Measurements from ENCODE around the gene TRMT11. TPM values are rescaled to one million over a fixed set of nuclear protein-coding genes. Genes with fewer than 3 reads are reported as not detected.

The TRMT11 gene
- total and polyA plus RNA-seq, 8 donors: 7.0 to 124 (median 49.9) TPM

DNA sequence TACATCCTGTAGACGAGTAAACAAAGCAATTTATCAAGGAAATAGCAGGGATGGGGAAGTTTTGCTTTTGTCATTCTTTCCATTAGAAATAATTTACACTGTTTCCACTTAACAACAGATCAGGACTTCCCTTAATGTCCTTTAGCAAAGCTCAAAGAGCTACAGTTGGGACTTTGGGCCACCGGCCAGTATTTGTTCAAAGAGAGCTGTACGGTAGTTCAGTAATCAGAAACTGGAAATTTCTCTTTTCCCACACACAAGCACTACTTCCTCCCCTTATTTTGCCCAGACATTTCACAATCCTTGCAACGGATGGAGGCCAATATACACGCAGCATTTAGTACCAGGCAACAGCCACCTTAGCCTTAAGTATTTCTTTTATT is 41.9 kb upstream of the TRMT11 start:
- peak; percentile 89 to 90 for DNase-seq
- TF ChIP-seq POLR2AphosphoS5 (IDR thresholded peaks at IDR 0.05): peak; percentile 37 to 48 (median 46)
- TF ChIP-seq, protein P1, sequence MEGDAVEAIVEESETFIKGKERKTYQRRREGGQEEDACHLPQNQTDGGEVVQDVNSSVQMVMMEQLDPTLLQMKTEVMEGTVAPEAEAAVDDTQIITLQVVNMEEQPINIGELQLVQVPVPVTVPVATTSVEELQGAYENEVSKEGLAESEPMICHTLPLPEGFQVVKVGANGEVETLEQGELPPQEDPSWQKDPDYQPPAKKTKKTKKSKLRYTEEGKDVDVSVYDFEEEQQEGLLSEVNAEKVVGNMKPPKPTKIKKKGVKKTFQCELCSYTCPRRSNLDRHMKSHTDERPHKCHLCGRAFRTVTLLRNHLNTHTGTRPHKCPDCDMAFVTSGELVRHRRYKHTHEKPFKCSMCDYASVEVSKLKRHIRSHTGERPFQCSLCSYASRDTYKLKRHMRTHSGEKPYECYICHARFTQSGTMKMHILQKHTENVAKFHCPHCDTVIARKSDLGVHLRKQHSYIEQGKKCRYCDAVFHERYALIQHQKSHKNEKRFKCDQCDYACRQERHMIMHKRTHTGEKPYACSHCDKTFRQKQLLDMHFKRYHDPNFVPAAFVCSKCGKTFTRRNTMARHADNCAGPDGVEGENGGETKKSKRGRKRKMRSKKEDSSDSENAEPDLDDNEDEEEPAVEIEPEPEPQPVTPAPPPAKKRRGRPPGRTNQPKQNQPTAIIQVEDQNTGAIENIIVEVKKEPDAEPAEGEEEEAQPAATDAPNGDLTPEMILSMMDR (IDR thresholded peaks at IDR 0.05): no peak
- Histone ChIP-seq H3K27ac (peak overlapping the region; percentile 65 to 85 (median 78)), H3K4me1 (peaks cover 22 to 60% (median 34%) of the 10 kb centered on the region in 4 donors), H3K9me3 (no peaks in the 10 kb centered on the region), H3K27me3 (no peaks in the 10 kb centered on the region), H3K4me3 (no peak overlapping the region), H3K36me3 (no peaks in the 10 kb centered on the region)
- 7 to 10% (median 9%) methylated on average over 5 of the region's 5 CpGs for WGBS, 5 donors
- intact Hi-C loops (cut with DNase I; ENCODE audit: low total_unique reads): no loop called here

DNA sequence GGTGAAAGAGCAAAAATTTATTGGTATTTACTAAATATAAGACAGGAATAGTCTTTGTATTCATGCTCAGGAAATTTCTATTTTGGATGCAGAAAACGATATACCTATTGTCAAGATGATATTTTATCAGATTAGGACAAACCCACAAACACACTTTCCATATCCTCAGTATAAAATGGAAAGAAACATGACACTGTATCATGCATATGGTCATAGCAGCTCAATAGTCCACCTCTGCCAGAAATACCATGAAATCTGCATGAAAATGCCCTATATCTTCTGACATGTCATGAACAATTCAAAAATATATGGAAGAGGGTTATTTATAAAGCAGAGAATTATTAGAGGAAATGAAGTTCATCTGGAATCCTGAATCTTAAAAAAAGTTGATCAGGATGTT is 41.4 kb upstream of the TRMT11 start:
- Histone ChIP-seq H3K27me3 (no peaks in the 10 kb centered on the region), H3K36me3 (no peaks in the 10 kb centered on the region), H3K4me1 (peaks cover 22 to 60% (median 34%) of the 10 kb centered on the region in 4 donors), H3K4me3 (no peak overlapping the region), H3K9me3 (no peaks in the 10 kb centered on the region), H3K27ac (peak overlapping the region in 4 of 5 donors; percentile 65 to 85 (median 76))
- DNase-seq: no peak
- WGBS, 5 donors: 19 to 53% (median 42%) methylated on average over 1 of the region's 1 CpG
- TF ChIP-seq, protein P1 (IDR thresholded peaks at IDR 0.05): no peak
- TF ChIP-seq EP300 (IDR thresholded peaks at IDR 0.05): no peak
- TF ChIP-seq POLR2AphosphoS5 (IDR thresholded peaks at IDR 0.05): no peak
- no peak for TF ChIP-seq POLR2A (IDR thresholded peaks at IDR 0.05)
- intact Hi-C loops (cut with DNase I; ENCODE audit: low total_unique reads): no loop called here

DNA sequence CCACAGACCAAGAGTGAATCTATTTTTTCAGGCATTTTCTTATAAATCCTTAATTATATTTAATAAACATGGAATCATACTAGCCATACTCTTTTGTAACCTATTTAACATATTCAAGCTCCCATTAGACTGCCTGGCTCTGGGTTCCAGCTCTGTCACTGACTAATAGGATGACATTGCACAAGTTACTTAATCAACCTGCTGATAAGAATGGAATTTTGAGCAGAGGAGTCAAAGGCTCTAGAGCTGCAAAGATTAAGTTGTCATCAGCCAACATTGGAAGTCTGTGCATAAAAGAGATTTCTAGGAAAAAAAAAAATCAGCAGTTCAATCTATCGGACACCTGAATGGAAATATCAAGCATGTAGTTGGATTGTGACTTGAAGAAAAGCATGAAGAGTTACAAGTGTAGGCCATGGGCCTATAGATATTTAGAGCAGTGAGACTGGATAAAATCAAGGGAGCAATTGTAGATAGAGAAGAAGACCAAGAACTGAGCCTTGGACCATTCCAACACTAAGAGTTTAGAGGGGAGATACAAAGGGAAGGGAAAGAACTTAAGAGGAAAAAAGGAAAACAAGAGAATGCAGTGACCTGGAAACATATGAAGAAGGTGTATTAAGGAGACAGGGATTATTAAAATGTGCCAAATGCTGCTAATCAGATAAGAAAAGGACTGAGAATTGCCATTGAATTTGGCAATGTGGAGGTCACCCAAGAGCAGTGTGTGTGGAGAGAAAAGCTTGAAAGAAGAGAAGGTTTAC is 40.8 kb upstream of the TRMT11 start:
- TF ChIP-seq POLR2A (IDR thresholded peaks at IDR 0.05): no peak
- peak in 1 of 3 donors; percentile 9 for TF ChIP-seq POLR2AphosphoS5 (IDR thresholded peaks at IDR 0.05)
- H3K36me3 ChIP-seq: no peaks in the 10 kb centered on the region
- no peak overlapping the region for H3K4me3 ChIP-seq
- no peaks in the 10 kb centered on the region for H3K27me3 ChIP-seq
- no peaks in the 10 kb centered on the region for H3K9me3 ChIP-seq
- H3K27ac ChIP-seq: peak overlapping the region in 4 of 5 donors; percentile 65 to 85 (median 76)
- no peak for DNase-seq
- peaks cover 22 to 60% (median 34%) of the 10 kb centered on the region in 4 donors for H3K4me1 ChIP-seq
- intact Hi-C loops (cut with DNase I; ENCODE audit: low total_unique reads): no loop called here
- 55 to 80% (median 71%) methylated on average over 1 of the region's 1 CpG for WGBS, 5 donors

DNA sequence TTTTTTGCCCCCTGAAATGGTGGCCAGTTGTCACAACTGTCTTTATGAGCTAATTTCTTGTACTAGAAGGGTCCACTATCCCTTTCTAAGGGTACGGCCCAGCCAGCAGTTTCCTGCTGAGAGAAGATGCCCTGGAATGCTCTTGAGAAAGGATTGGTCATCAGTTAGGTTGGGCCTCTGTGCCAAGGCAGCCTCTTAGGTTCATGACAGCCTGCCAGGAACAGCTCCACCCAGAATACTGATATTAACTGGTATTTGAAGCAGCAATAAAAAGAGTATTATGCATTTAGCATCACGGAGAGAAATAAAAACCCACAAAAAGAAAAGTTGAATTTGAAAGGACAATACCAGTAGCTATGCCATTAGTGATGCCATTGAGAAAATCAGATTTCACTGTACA is 38.7 kb upstream of the TRMT11 start:
- TF ChIP-seq POLR2A (IDR thresholded peaks at IDR 0.05) (no peak), POLR2AphosphoS5 (IDR thresholded peaks at IDR 0.05) (no peak), EP300 (IDR thresholded peaks at IDR 0.05) (no peak)
- TF ChIP-seq, protein P1 (IDR thresholded peaks at IDR 0.05): no peak
- peak in 1 of 2 donors; percentile 53 for DNase-seq
- intact Hi-C loops (cut with DNase I; ENCODE audit: low total_unique reads): no loop called here
- WGBS, 5 donors: 45 to 65% (median 59%) methylated on average over 2 of the region's 2 CpGs
- H3K9me3 ChIP-seq: no peaks in the 10 kb centered on the region
- peaks cover 22 to 54% (median 32%) of the 10 kb centered on the region in 4 donors for H3K4me1 ChIP-seq
- H3K4me3 ChIP-seq: no peak overlapping the region
- H3K27me3 ChIP-seq: no peaks in the 10 kb centered on the region
- H3K36me3 ChIP-seq: no peaks in the 10 kb centered on the region
- H3K27ac ChIP-seq: peak overlapping the region in 2 of 5 donors; percentile 12 to 85

DNA sequence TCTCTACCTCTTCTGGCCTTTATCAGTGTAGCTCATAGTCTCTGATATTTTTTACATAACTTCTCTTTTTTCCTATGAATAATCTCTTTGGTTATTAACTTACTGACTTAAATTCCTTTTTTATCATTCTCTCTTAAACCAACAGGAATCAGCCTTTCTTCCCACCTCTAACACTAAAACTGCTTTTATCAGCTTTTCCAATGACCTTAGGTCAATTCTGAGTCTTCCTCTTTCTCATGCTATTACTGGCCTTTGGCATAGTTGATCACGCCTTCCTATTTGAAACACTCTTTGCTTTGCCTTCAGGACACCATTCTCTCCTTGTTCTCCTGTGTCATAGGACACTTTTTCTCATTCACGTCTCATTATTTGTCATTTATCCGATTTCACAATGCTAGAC is 37.9 kb upstream of the TRMT11 start:
- WGBS, 5 donors: 92 to 95% (median 94%) methylated on average over 3 of the region's 3 CpGs
- TF ChIP-seq POLR2A (IDR thresholded peaks at IDR 0.05): no peak
- no peak for TF ChIP-seq EP300 (IDR thresholded peaks at IDR 0.05)
- no peak for TF ChIP-seq POLR2AphosphoS5 (IDR thresholded peaks at IDR 0.05)
- TF ChIP-seq, protein P1 (IDR thresholded peaks at IDR 0.05): no peak
- Histone ChIP-seq H3K36me3 (no peaks in the 10 kb centered on the region), H3K4me1 (peaks cover 17 to 46% (median 25%) of the 10 kb centered on the region in 4 donors), H3K4me3 (no peak overlapping the region), H3K27me3 (no peaks in the 10 kb centered on the region), H3K27ac (no peak overlapping the region), H3K9me3 (no peaks in the 10 kb centered on the region)
- no peak for DNase-seq
- intact Hi-C loops (cut with DNase I; ENCODE audit: low total_unique reads): no loop called here
